WTC11 (cell line): ENCODE results near the gene ZNF561.
"Not testable (repeated sequence)": the region's sequence is repeated elsewhere in the genome, so short reads cannot be mapped to it uniquely, and the experiment has no call there.

Source experiments
- ATF2 ChIP-seq: sonication (generic); formaldehyde crosslinking; IDR thresholded peaks from 2 replicates; pipeline ENCODE4 v1.8.1; 2022; ENCODE audit warnings: low read depth, missing genetic modification reagents, borderline replicate concordance
- ATF3 ChIP-seq: sonication (generic); formaldehyde crosslinking; conservative IDR thresholded peaks from 2 replicates; pipeline ENCODE4 v1.8.1; 2022; ENCODE audit warnings: mild to moderate bottlenecking, missing genetic modification reagents
- CTCF ChIP-seq: fragments of 200-600 bp; IDR thresholded peaks from 2 replicates; pipeline ENCODE4 v1.8.0; 2022; ENCODE audit warnings: antibody characterized with exemption
- GABPB1 ChIP-seq: sonication (generic); formaldehyde crosslinking; IDR thresholded peaks from 2 replicates; pipeline ENCODE4 v1.8.1; 2023; ENCODE audit warnings: mild to moderate bottlenecking, missing genetic modification reagents
- MYBL2 ChIP-seq: sonication (generic); formaldehyde crosslinking; IDR thresholded peaks from 2 replicates; pipeline ENCODE4 v1.8.1; 2023; ENCODE audit warnings: mild to moderate bottlenecking, moderate library complexity, missing genetic modification reagents
- NR3C1 ChIP-seq: sonication (generic); formaldehyde crosslinking; conservative IDR thresholded peaks from 2 replicates; pipeline ENCODE4 v1.8.1; 2023; ENCODE audit warnings: low read depth, mild to moderate bottlenecking, missing genetic modification reagents
- SP1 ChIP-seq: sonication (generic); formaldehyde crosslinking; conservative IDR thresholded peaks from 2 replicates; pipeline ENCODE4 v1.8.1; 2022; ENCODE audit warnings: missing genetic modification reagents
- STAT6 ChIP-seq: sonication (generic); formaldehyde crosslinking; conservative IDR thresholded peaks from 2 replicates; pipeline ENCODE4 v1.8.1; 2023; ENCODE audit warnings: mild to moderate bottlenecking, low read depth, missing genetic modification reagents, moderate library complexity
- ZNF512 ChIP-seq: sonication (generic); formaldehyde crosslinking; IDR thresholded peaks from 2 replicates; pipeline ENCODE4 v1.8.1; 2022; ENCODE audit warnings: missing genetic modification reagents, borderline replicate concordance

GRCh38 chr19:9582081-9582725 is 38.8 kb downstream of the ZNF561 start:
- TF ChIP-seq STAT6 (CRISPR knock-in tag); CTCF; ATF2; ZNF512; NR3C1 (CRISPR knock-in tag); ATF3 (CRISPR knock-in tag); GABPB1 (CRISPR knock-in tag); SP1 (CRISPR knock-in tag); MYBL2 (CRISPR knock-in tag): not testable (repeated sequence)
